ENCODE measurements around the gene UBTF. TPM values are rescaled to one million over a fixed set of nuclear protein-coding genes. Genes with fewer than 3 reads are reported as not detected.

UBTF gene
- polyA plus RNA-seq, 1 donor (not counting 4 experiments of a cell fraction or from before 2014, with no cell fraction given): 23.0 TPM

GRCh38 chr17:44203731-44204440, 15.6 kb downstream of the UBTF start:
- peak; percentile 32 for FAIRE-seq
- no peak overlapping the region for H3K27ac ChIP-seq (ENCODE audit: control insufficient read depth, insufficient read depth, low read length)
- no peak overlapping the region for H3K4me3 ChIP-seq (ENCODE audit: control insufficient read depth in 2 of 3, extremely low read depth in 1 of 3, insufficient read depth in 2 of 3, low read depth in 1 of 3, low read length in 3 of 3)

GRCh38 chr17:44202756-44203155, 16.7 kb downstream of the UBTF start:
- no peak for TF ChIP-seq EZH2 (IDR thresholded peaks at IDR 0.05; ENCODE audit: low read length)
- FAIRE-seq: no peak
- H3K27me3 ChIP-seq (ENCODE audit: control insufficient read depth, extremely low read depth, insufficient read depth, low read length): no peaks in the 10 kb centered on the region
- H3K9ac ChIP-seq (ENCODE audit: control insufficient read depth, extremely low read depth, insufficient read depth, low read length): no peak overlapping the region
- peaks cover 2% of the 10 kb centered on the region for H4K20me1 ChIP-seq (ENCODE audit: control insufficient read depth, extremely low read depth, insufficient read depth, low read length)
- H3K36me3 ChIP-seq (ENCODE audit: control insufficient read depth in 2 of 2, extremely low read depth in 1 of 2, insufficient read depth in 2 of 2, low read length in 2 of 2): peaks cover 14% of the 10 kb centered on the region in 2 experiments
- H3K79me2 ChIP-seq (ENCODE audit: control insufficient read depth, insufficient read depth, low read length): peaks cover 13% of the 10 kb centered on the region
- no peak overlapping the region for H3K27ac ChIP-seq (ENCODE audit: control insufficient read depth, insufficient read depth, low read length)
- dilution Hi-C loops (cut with MboI; ENCODE audit: extremely low pct_ligation_motif_present, low sequenced_read_pairs): no loop called here
- no peak overlapping the region for H2AFZ ChIP-seq (ENCODE audit: control insufficient read depth, low read length)
- H3K4me1 ChIP-seq (ENCODE audit: control insufficient read depth, extremely low read depth, insufficient read depth, low read length): peaks cover 37% of the 10 kb centered on the region
- H3K9me1 ChIP-seq (ENCODE audit: control insufficient read depth, extremely low read depth, insufficient read depth, low read length): peaks cover 5% of the 10 kb centered on the region
- no peak for DNase-seq (ENCODE audit: low read depth, low spot score)
- no peak overlapping the region for H3K4me2 ChIP-seq (ENCODE audit: control insufficient read depth, extremely low read depth, insufficient read depth, low read depth, low read length)
- H3K9me3 ChIP-seq (ENCODE audit: control insufficient read depth, low read depth, low read length): no peaks in the 10 kb centered on the region
- no peak overlapping the region for H3K4me3 ChIP-seq (ENCODE audit: control insufficient read depth in 2 of 3, extremely low read depth in 1 of 3, insufficient read depth in 2 of 3, low read depth in 1 of 3, low read length in 3 of 3)

More at GRCh38 chr17:44203731-44204440, 15.6 kb downstream of the UBTF start:
- dilution Hi-C loops (cut with MboI; ENCODE audit: extremely low pct_ligation_motif_present, low sequenced_read_pairs): no loop called here
- TF ChIP-seq CTCF (optimal IDR thresholded peaks at IDR 0.05 in 1 of 3, IDR thresholded peaks at IDR 0.05 in 1 of 3, conservative IDR thresholded peaks at IDR 0.05 in 1 of 3; ENCODE audit: extremely low read depth in 1 of 3, insufficient read depth in 2 of 3, low read length in 3 of 3) (peak; percentile 58 to 82 (median 65)), EZH2 (IDR thresholded peaks at IDR 0.05; ENCODE audit: low read length) (no peak)
- peak overlapping the region; percentile 25 for H3K4me2 ChIP-seq (ENCODE audit: control insufficient read depth, extremely low read depth, insufficient read depth, low read depth, low read length)
- peaks cover 38% of the 10 kb centered on the region for H3K4me1 ChIP-seq (ENCODE audit: control insufficient read depth, extremely low read depth, insufficient read depth, low read length)
- H3K79me2 ChIP-seq (ENCODE audit: control insufficient read depth, insufficient read depth, low read length): peaks cover 2% of the 10 kb centered on the region
- H3K9me1 ChIP-seq (ENCODE audit: control insufficient read depth, extremely low read depth, insufficient read depth, low read length): peaks cover 5% of the 10 kb centered on the region
- no peak for DNase-seq (ENCODE audit: low read depth, low spot score)
- H3K9ac ChIP-seq (ENCODE audit: control insufficient read depth, extremely low read depth, insufficient read depth, low read length): no peak overlapping the region
- H2AFZ ChIP-seq (ENCODE audit: control insufficient read depth, low read length): no peak overlapping the region
- no peaks in the 10 kb centered on the region for H3K27me3 ChIP-seq (ENCODE audit: control insufficient read depth, extremely low read depth, insufficient read depth, low read length)
- no peaks in the 10 kb centered on the region for H3K9me3 ChIP-seq (ENCODE audit: control insufficient read depth, low read depth, low read length)
- H4K20me1 ChIP-seq (ENCODE audit: control insufficient read depth, extremely low read depth, insufficient read depth, low read length): peaks cover 2% of the 10 kb centered on the region
- peaks cover 14 to 17% of the 10 kb centered on the region in 2 experiments for H3K36me3 ChIP-seq (ENCODE audit: control insufficient read depth in 2 of 2, extremely low read depth in 1 of 2, insufficient read depth in 2 of 2, low read length in 2 of 2)
